Thoracic aorta (tissue), 2 donors: ENCODE results near the gene HAPLN3. TPM values are rescaled to one million over a fixed set of nuclear protein-coding genes. Genes with fewer than 3 reads are reported as not detected.

ENCODE experiments used
- ATAC-seq: fragments of 150-250 bp; one replicate; pipeline ENCODE4 v1.8.0; 2017; ENCODE audit warnings: low read depth; ENCODE audit not compliant: insufficient number of reproducible peaks, low FRiP score
- DNase-seq: peaks from one replicate; pipeline ENCODE4 v3.0.0-alpha.2; 2020; ENCODE audit warnings: low spot score
- H3K27ac ChIP-seq, 2 donors: fragments of 200-600 bp; sonication (generic); 1 replicate in 1 of 2; 2 replicates in 1 of 2; pipeline ENCODE4 v1.5.1; 2016; ENCODE audit warnings: mild to moderate bottlenecking in 2 of 2, moderate library complexity in 2 of 2
- H3K27me3 ChIP-seq: fragments of 200-600 bp; sonication (generic); replicated peaks from 2 replicates; pipeline ENCODE4 v1.6.0; 2016; ENCODE audit warnings: mild to moderate bottlenecking; ENCODE audit not compliant: insufficient read depth
- H3K36me3 ChIP-seq: fragments of 200-600 bp; sonication (generic); one replicate; pipeline ENCODE4 v1.5.1; 2016
- H3K4me1 ChIP-seq, 2 donors: fragments of 200-600 bp; sonication (generic); 1 replicate in 1 of 2; 2 replicates in 1 of 2; pipeline versions ENCODE4 v1.5.1 to v1.6.0; 2016; ENCODE audit warnings: low read depth in 2 of 2, mild to moderate bottlenecking in 1 of 2; ENCODE audit not compliant: control insufficient read depth in 1 of 2
- H3K4me3 ChIP-seq: fragments of 200-600 bp; sonication (generic); 2 replicates; pipeline ENCODE4 v1.5.1; 2016; ENCODE audit warnings: mild to moderate bottlenecking
- H3K9me3 ChIP-seq: fragments of 200-600 bp; sonication (generic); 2 replicates; pipeline ENCODE4 v1.5.1; 2016
- total RNA-seq, 2 donors: library from RNA; depleted of rRNA; stranded (reverse); fragments of >200 nt; gene quantifications; one replicate each; pipeline versions ENCODE4 v1.1.0 to v1.2.3, GENCODE V29; 2016
- TF ChIP-seq, protein P1 (sequence below): fragments of 200-600 bp; sonication (generic); IDR thresholded peaks from one replicate; pipeline ENCODE4 v1.5.1; 2019; ENCODE audit warnings: antibody characterized with exemption

Gene HAPLN3
- total RNA-seq, 2 donors from 2014 or later: 111 to 173 TPM

DNA sequence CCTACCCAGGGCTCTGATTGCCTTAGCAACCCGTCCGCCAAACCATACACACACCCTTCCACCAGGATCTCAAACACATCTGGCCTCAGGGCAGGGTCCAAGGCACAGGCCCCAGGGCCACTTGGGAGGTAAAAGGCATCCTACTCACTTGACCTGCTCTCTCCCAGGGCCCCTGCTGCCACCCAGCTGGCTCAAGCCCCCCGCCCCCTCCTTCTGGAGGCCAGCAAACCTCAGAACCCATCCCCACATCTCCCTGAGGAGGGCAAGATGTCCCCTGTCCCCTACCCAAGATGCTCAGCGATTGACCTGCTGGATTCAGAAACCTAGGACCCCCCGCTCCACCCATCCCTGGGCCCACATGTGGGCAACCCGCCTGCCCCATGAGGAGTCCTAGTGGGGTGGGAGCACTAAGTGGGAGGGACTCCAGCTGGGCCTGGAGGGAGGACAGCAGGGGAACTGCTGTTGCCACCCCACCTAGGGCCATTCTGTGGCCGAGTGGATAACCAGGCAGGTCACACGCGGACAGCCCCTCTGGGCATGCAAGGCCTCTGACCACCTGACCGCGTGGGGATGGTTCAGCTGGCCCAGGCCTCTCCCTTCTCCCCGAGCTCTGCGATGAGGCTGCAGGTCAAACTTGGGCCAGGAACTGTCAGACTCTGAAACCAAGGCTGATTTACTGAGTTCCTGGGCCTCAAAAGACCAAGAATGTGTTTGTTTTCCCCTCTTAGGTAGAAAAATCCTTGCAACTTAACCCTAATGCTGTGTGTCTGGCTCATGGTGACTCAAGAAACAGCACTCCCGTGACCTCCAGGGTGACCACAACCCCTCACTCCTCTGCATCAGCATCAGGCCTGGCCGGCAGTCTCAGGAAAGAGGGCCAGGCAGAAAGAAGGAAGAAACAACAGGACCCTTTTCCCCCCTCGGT is 13.6 kb upstream of the HAPLN3 start:
- H3K36me3 ChIP-seq: peaks cover 47% of the 10 kb centered on the region
- H3K4me3 ChIP-seq: peak overlapping the region; percentile 99
- DNase-seq (no peak), ATAC-seq (no peak)
- H3K27me3 ChIP-seq: no peaks in the 10 kb centered on the region
- H3K4me1 ChIP-seq: peaks cover 33 to 79% of the 10 kb centered on the region in 2 donors
- no peaks in the 10 kb centered on the region for H3K9me3 ChIP-seq
- TF ChIP-seq, protein P1, sequence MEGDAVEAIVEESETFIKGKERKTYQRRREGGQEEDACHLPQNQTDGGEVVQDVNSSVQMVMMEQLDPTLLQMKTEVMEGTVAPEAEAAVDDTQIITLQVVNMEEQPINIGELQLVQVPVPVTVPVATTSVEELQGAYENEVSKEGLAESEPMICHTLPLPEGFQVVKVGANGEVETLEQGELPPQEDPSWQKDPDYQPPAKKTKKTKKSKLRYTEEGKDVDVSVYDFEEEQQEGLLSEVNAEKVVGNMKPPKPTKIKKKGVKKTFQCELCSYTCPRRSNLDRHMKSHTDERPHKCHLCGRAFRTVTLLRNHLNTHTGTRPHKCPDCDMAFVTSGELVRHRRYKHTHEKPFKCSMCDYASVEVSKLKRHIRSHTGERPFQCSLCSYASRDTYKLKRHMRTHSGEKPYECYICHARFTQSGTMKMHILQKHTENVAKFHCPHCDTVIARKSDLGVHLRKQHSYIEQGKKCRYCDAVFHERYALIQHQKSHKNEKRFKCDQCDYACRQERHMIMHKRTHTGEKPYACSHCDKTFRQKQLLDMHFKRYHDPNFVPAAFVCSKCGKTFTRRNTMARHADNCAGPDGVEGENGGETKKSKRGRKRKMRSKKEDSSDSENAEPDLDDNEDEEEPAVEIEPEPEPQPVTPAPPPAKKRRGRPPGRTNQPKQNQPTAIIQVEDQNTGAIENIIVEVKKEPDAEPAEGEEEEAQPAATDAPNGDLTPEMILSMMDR: no peak
- peak overlapping the region; percentile 88 to 98 for H3K27ac ChIP-seq

DNA sequence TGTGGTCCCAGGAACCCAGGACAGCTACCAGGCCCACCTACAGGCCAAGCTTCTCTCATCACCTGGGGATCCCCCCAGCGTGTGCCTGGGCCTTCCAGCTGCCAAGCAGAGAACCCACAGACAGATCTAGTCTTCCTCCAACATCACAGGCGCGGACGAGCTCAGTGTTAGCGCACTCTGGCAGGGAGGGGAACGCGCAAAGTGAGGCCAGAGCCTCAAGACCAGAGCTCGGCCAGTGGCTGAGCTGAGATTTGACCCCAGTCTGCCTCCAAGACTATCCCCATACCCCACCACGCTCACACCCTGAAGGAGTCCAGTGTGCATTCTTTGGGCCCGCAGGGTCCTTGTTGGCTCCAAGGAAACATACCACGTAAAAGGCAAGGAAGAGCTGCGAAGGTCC is 12.8 kb upstream of the HAPLN3 start:
- ATAC-seq: no peak
- Histone ChIP-seq H3K4me1 (peaks cover 35 to 88% of the 10 kb centered on the region in 2 donors), H3K4me3 (peak overlapping the region; percentile 99), H3K9me3 (no peaks in the 10 kb centered on the region), H3K27ac (peak overlapping the region; percentile 88 to 98), H3K27me3 (no peaks in the 10 kb centered on the region), H3K36me3 (peaks cover 55% of the 10 kb centered on the region)
- TF ChIP-seq, protein P1: no peak
- DNase-seq: no peak

DNA sequence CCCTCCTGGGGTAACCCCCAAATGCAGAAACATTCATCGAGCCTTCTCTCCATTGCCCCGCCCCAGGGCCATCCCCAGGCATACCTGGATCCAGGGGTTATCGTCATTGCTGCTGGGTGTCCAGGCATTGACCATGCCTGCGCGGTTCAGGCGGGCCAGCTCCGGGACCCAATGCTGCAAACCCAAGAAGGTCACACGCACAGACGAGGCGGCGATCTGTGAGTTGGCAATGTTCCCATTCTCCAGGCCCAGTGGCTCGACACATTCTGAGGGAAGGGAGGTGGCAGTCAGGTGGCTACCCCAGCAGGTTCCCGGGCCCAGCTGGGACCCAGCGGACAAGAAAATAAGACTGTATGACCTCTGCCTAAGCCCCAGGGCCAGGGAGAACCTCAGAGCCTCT is 11.8 kb upstream of the HAPLN3 start:
- ATAC-seq: no peak
- H3K9me3 ChIP-seq: no peaks in the 10 kb centered on the region
- H3K4me1 ChIP-seq: peaks cover 45 to 98% of the 10 kb centered on the region in 2 donors
- peaks cover 65% of the 10 kb centered on the region for H3K36me3 ChIP-seq
- peak overlapping the region; percentile 88 to 98 for H3K27ac ChIP-seq
- no peak for DNase-seq
- TF ChIP-seq, protein P1: no peak
- H3K4me3 ChIP-seq: peak overlapping the region; percentile 99
- no peaks in the 10 kb centered on the region for H3K27me3 ChIP-seq

DNA sequence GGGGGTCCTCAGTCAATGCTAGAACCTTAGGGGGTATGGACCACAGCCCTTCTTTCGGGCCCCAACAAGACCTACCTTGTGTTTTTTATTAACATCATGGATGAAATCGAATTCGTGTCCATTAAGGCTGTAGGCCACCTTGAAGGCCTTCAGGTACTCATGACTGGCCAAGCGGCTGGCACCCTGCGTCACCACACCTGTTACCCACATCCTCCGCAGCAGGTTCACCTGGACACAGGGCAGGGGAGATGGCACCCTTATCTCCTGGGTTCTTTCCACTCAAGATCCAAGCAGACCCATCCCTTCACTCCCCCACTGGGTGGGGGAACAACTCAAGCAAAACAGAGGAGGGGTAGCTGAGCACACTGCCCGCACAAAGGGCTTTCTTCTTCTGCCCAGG is 11.2 kb upstream of the HAPLN3 start:
- peaks cover 48 to 100% of the 10 kb centered on the region in 2 donors for H3K4me1 ChIP-seq
- no peaks in the 10 kb centered on the region for H3K27me3 ChIP-seq
- no peak for ATAC-seq
- TF ChIP-seq, protein P1: no peak
- H3K4me3 ChIP-seq: no peak overlapping the region
- peak overlapping the region; percentile 88 to 98 for H3K27ac ChIP-seq
- DNase-seq: no peak
- H3K36me3 ChIP-seq: peaks cover 70% of the 10 kb centered on the region
- H3K9me3 ChIP-seq: no peaks in the 10 kb centered on the region

DNA sequence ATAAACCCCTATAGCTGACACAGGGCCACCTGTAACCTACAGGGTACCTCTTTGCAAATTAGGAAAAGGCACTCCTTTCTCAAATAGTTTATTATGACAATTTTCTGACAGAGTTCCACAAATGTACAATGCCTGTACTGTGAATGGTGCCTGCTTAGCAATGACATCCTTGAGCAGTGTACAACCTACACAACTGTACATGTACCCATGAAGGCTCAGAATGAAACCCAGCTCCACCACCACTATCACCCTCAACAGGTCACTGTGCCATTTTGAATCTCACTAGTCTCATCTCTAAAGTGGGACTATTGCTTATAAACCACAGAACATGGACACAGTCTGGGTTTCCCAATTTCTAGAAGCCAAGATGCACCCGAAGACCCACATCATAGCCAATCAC is 10.8 kb upstream of the HAPLN3 start:
- no peak overlapping the region for H3K4me3 ChIP-seq
- H3K27me3 ChIP-seq: no peaks in the 10 kb centered on the region
- no peak for DNase-seq
- peak overlapping the region; percentile 34 to 98 for H3K27ac ChIP-seq
- ATAC-seq: no peak
- TF ChIP-seq, protein P1: no peak
- H3K9me3 ChIP-seq: no peaks in the 10 kb centered on the region
- peaks cover 48 to 100% of the 10 kb centered on the region in 2 donors for H3K4me1 ChIP-seq
- H3K36me3 ChIP-seq: peaks cover 74% of the 10 kb centered on the region
